Stimulated activated CD8-positive, alpha-beta memory T cell treated with anti-CD3 and anti-CD28 coated beads, Interleukin-15, amount 100 ng/mL, for 24 hours (primary cell): Measurements from ENCODE around the gene PLAC9.
"Not testable (repeated sequence)": the region's sequence is repeated elsewhere in the genome, so short reads cannot be mapped to it uniquely, and the experiment has no call there.

ENCODE experiments used
- DNase-seq: peaks from one replicate; pipeline ENCODE4 v3.0.0-alpha.2; 2020; ENCODE audit warnings: low read depth

The PLAC9 gene

GRCh38 chr10:80132299-80133139, at the start of gene PLAC9:
PLAC9 (plus strand) TSS chr10:80132730; CDS start chr10:80132763, 33 bp downstream.
- no peak for DNase-seq

GRCh38 chr10:80090121-80090520, 42.4 kb upstream of the PLAC9 start:
- no peak for DNase-seq

- no peak for DNase-seq
These were observed 38.3 kb upstream of the PLAC9 start for GRCh38 chr10:80094231-80094630.

GRCh38 chr10:80098272-80098671, 34.3 kb upstream of the PLAC9 start:
- DNase-seq, result not testable (repeated sequence)

- DNase-seq, result not testable (repeated sequence)
These were observed 33.2 kb upstream of the PLAC9 start for GRCh38 chr10:80099295-80099694.

GRCh38 chr10:80100116-80100515, 32.4 kb upstream of the PLAC9 start:
- no peak for DNase-seq

GRCh38 chr10:80100861-80101695, 31.5 kb upstream of the PLAC9 start:
- no peak for DNase-seq

- no peak for DNase-seq
These were observed 28.2 kb upstream of the PLAC9 start for GRCh38 chr10:80104066-80104926.

GRCh38 chr10:80108576-80109239, 23.8 kb upstream of the PLAC9 start:
- no peak for DNase-seq

GRCh38 chr10:80110986-80111385, 21.5 kb upstream of the PLAC9 start:
- no peak for DNase-seq

- no peak for DNase-seq
These were observed 13.9 kb upstream of the PLAC9 start for GRCh38 chr10:80118669-80119068.

- DNase-seq, result no peak
These were observed 10.3 kb upstream of the PLAC9 start for GRCh38 chr10:80122110-80122710.

- no peak for DNase-seq
These were observed 9.8 kb upstream of the PLAC9 start for GRCh38 chr10:80122746-80123145.

GRCh38 chr10:80126876-80127275, 5.7 kb upstream of the PLAC9 start:
- DNase-seq, result no peak

- DNase-seq, result no peak
These were observed 1.0 kb upstream of the PLAC9 start for GRCh38 chr10:80131499-80131901.

- no peak for DNase-seq
These were observed 676 bp downstream of the PLAC9 start for GRCh38 chr10:80133206-80133605.

- not testable (repeated sequence) for DNase-seq
These were observed 1.2 kb downstream of the PLAC9 start for GRCh38 chr10:80133687-80134086.

GRCh38 chr10:80136134-80136571, 3.6 kb downstream of the PLAC9 start:
- DNase-seq, result no peak

GRCh38 chr10:80137031-80137862, 4.7 kb downstream of the PLAC9 start:
- no peak for DNase-seq

- DNase-seq, result no peak
These were observed 5.4 kb downstream of the PLAC9 start for GRCh38 chr10:80137920-80138319.
